Rectal smooth muscle tissue (tissue), 1 donor: Measurements from ENCODE around the gene ADAD2.
"Not testable (repeated sequence)": the region's sequence is repeated elsewhere in the genome, so short reads cannot be mapped to it uniquely, and the experiment has no call there.

Experiments used
- H3K27ac ChIP-seq: one replicate; pipeline ENCODE4 v1.7.0; 2013; ENCODE audit warnings: low read depth, low read length, inconsistent platforms
- H3K27me3 ChIP-seq: one replicate; pipeline ENCODE4 v1.7.0; 2013; ENCODE audit warnings: low read length; ENCODE audit not compliant: control insufficient read depth, insufficient read depth
- H3K36me3 ChIP-seq: one replicate; pipeline ENCODE4 v1.7.0; 2013; ENCODE audit warnings: low read length; ENCODE audit not compliant: control insufficient read depth, insufficient read depth
- H3K4me1 ChIP-seq: one replicate; pipeline ENCODE4 v1.7.0; 2013; ENCODE audit warnings: low read length; ENCODE audit not compliant: control insufficient read depth, insufficient read depth
- H3K4me3 ChIP-seq: one replicate; pipeline ENCODE4 v1.7.0; 2013; ENCODE audit warnings: low read length
- H3K9ac ChIP-seq: one replicate; pipeline ENCODE4 v1.7.0; 2013; ENCODE audit warnings: low read length

Gene ADAD2

DNA sequence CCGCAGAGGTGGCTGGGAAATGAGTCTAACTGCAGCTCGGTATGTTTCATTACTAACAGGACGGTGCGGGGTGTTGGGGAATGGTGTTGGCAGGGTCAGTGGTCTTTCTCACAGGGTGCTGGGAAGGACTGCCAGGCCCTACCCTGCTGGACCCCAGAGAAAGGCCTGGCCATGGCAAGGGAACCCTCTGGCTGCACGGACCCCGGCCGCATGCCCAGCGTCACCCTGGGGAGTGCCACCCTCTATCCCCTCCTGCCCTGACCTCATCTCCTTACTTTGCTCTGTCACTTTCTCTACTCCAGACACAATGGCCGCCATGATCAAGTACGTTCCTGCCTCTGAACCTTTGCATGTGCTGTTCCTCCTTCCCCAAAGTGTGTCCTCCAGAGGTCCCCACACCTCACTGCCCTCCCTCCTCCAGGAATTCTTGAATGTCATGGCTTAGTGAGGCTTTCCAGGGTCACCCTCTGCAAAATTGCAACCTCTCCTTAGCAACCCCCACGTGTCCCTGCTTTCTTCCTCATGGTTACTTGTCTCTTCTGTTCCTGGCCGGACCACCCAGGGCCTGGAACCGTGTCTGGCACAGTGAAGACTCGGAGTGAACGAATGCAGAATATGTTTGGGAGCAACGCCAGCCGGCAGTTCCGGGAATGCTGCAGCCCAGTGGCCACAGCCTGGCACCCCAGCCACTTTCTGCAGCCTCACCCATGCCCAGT lies 15.2 kb downstream of the ADAD2 start:
- Histone ChIP-seq H3K27me3 (no peaks in the 10 kb centered on the region), H3K4me1 (no peaks in the 10 kb centered on the region), H3K4me3 (no peak overlapping the region), H3K27ac (no peak overlapping the region), H3K9ac (no peak overlapping the region), H3K36me3 (no peaks in the 10 kb centered on the region)

DNA sequence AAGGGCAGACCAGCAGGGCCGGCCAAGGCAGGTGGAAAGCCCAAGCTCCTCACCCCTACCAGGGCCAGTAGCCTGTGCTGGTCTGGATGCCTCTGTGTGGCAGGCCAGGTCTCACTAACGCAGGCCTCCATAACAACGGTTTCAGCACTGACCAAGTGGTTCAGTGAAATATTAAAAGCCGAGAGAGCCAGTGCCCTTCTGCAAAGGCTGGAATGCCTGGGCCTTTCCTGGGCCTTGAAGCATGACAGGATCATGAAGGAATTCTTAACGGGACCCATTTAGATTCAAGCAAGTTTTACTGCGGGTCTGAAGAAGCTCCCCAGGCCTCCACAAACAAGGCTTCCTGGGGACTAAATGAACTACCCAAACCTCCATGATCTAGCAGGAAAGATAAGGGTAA lies 16.3 kb downstream of the ADAD2 start:
- Histone ChIP-seq H3K4me1 (no peaks in the 10 kb centered on the region), H3K27ac (no peak overlapping the region), H3K4me3 (no peak overlapping the region), H3K36me3 (no peaks in the 10 kb centered on the region), H3K9ac (no peak overlapping the region), H3K27me3 (no peaks in the 10 kb centered on the region)

- Histone ChIP-seq H3K9ac (no peak overlapping the region), H3K36me3 (no peaks in the 10 kb centered on the region), H3K4me1 (no peaks in the 10 kb centered on the region), H3K27me3 (no peaks in the 10 kb centered on the region), H3K4me3 (no peak overlapping the region), H3K27ac (no peak overlapping the region)
Observed at GRCh38 chr16:84207879-84208278, 16.9 kb downstream of the ADAD2 start.

- Histone ChIP-seq H3K4me1 (no peaks in the 10 kb centered on the region), H3K9ac (no peak overlapping the region), H3K36me3 (no peaks in the 10 kb centered on the region), H3K27ac (no peak overlapping the region), H3K27me3 (no peaks in the 10 kb centered on the region), H3K4me3 (no peak overlapping the region)
Observed at GRCh38 chr16:84209989-84210388, 19.0 kb downstream of the ADAD2 start.

DNA sequence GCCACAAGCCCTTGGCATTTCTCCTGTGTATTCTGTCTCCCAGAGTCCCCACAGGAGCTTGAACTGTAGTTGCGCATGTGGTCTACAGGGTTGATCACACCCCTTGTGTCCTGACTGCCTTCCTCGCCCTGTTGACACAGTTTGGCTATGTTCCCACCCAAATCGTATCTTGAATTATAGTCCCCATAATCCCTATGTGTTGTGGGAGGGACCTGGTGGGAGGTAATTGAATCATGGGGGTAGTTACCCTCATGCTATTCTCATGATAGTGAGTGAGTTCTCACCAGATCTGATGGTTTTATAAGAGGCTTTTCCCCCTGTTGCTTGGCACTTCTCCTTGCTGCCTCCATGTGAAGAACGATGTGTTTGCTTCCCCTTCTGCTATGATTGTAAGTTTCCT lies 21.2 kb downstream of the ADAD2 start:
- Histone ChIP-seq H3K27me3 (no peaks in the 10 kb centered on the region), H3K27ac (no peak overlapping the region), H3K9ac (no peak overlapping the region), H3K36me3 (no peaks in the 10 kb centered on the region), H3K4me1 (no peaks in the 10 kb centered on the region), H3K4me3 (no peak overlapping the region)

DNA sequence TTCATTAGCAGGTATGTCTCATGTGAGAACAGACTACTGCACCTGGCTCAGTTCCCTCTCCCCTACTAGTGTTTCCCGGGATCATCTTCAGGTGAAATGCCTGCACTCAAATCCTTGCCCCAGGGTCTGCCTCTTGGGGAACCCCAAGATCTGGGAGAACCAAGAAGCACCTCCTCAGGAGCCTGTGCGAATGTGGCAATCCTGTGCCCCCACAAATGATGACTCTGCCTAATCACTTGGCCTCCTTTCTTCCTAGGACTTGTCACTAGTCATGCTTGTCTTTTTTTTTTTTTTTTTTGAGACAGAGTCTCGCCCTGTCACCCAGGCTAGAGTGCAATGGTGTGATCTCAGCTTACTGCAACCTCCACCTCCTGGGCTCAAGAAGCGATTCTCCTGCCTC lies 21.7 kb downstream of the ADAD2 start:
- Histone ChIP-seq H3K27ac (no peak overlapping the region), H3K27me3 (no peaks in the 10 kb centered on the region), H3K9ac (no peak overlapping the region), H3K36me3 (no peaks in the 10 kb centered on the region), H3K4me1 (no peaks in the 10 kb centered on the region), H3K4me3 (no peak overlapping the region)

GRCh38 chr16:84214451-84215066 lies 23.6 kb downstream of the ADAD2 start:
- H3K9ac ChIP-seq, result no peak overlapping the region
- no peaks in the 10 kb centered on the region for H3K4me1 ChIP-seq
- H3K27me3 ChIP-seq, result no peaks in the 10 kb centered on the region
- H3K36me3 ChIP-seq, result no peaks in the 10 kb centered on the region
- no peak overlapping the region for H3K4me3 ChIP-seq
- H3K27ac ChIP-seq, result no peak overlapping the region

DNA sequence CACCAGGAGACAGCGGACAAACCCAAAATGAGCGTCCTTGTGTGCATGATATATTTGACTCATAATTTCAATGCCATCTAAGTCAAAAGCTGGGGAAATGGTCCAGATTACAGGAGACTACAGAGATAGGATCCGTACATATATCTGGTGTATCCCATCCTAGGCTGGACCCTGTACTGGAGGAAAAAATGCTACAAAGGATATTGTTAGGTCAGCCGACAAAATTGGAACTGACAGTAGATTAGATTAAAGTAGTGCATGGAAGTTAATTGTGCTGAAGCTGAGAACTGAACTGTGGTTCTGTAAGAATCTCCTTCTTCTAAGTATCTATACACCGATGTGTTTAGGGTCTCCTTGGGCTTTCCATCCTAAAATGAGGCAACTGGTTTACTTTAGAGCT lies 24.6 kb downstream of the ADAD2 start:
- H3K27me3 ChIP-seq, result no peaks in the 10 kb centered on the region
- H3K4me3 ChIP-seq, result no peak overlapping the region
- H3K27ac ChIP-seq, result no peak overlapping the region
- H3K4me1 ChIP-seq, result no peaks in the 10 kb centered on the region
- no peak overlapping the region for H3K9ac ChIP-seq
- H3K36me3 ChIP-seq, result no peaks in the 10 kb centered on the region

DNA sequence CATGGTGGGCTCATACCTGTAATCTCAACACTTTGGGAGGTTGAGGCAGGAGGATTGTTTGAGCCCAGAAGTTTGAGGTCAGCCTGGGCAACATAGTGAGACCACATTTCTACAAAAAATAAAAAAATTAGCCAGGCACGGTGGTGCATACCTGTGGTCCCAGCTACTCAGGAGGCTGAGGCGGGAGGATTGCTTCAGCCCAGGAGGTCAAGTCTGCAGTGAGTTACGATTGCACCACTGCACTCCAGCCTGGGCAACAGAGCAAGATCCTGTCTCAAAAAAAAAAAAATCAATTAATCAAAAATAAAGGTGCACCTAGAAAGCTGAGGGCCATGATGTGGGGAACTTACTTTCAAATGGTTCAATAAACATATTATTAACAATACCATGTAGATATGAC lies 25.2 kb downstream of the ADAD2 start:
- H3K27me3 ChIP-seq, H3K4me1 ChIP-seq, H3K36me3 ChIP-seq, H3K4me3 ChIP-seq, H3K27ac ChIP-seq, H3K9ac ChIP-seq: not testable (repeated sequence)

GRCh38 chr16:84218176-84218823 lies 27.3 kb downstream of the ADAD2 start:
- Histone ChIP-seq H3K4me3 (no peak overlapping the region), H3K36me3 (no peaks in the 10 kb centered on the region), H3K27me3 (no peaks in the 10 kb centered on the region), H3K4me1 (no peaks in the 10 kb centered on the region), H3K9ac (no peak overlapping the region), H3K27ac (no peak overlapping the region)

DNA sequence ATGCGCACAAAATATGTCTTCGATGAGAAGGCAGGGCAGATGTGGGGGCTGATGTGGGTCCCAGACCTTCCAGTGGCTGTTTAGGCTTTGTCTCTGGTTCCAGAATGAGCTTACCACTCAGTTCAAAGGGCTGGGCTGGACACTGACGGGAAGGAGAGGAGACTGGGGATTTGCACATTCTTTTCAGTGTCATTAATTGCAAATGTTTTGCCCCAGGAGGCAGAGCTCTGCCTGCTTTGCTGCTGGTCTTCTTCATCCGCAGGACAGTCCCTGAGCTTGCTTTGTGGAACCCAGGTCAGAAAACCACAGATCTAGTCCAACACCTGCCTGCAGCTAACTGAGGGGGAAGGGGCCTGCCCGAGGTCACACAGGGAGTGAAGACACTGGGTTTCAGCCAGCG lies 28.0 kb downstream of the ADAD2 start:
- Histone ChIP-seq H3K4me3 (no peak overlapping the region), H3K9ac (no peak overlapping the region), H3K4me1 (no peaks in the 10 kb centered on the region), H3K36me3 (no peaks in the 10 kb centered on the region), H3K27ac (no peak overlapping the region), H3K27me3 (no peaks in the 10 kb centered on the region)

DNA sequence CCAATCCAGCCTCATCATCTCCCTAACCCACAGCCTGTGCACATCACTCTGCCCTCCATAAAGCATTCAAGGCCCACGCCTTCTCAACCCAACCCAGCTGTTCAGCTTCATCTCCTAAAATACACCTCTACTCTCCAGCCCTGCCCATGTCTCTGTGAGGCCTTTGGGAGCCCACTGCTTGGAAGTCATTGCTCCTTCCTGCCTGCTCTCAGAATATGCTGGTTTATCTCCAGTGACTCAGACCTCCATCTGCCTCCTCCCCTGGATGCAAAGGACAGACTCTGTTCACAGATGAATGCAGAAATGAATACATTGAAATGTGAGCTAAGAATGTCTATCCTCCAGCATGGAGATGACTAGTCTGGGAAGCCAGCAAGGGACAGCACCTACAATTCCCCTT lies 29.9 kb downstream of the ADAD2 start:
- Histone ChIP-seq H3K36me3 (no peaks in the 10 kb centered on the region), H3K27ac (no peak overlapping the region), H3K4me1 (no peaks in the 10 kb centered on the region), H3K4me3 (no peak overlapping the region), H3K27me3 (no peaks in the 10 kb centered on the region), H3K9ac (no peak overlapping the region)

- no peaks in the 10 kb centered on the region for H3K36me3 ChIP-seq
- H3K4me1 ChIP-seq, result peaks cover 2% of the 10 kb centered on the region
- no peaks in the 10 kb centered on the region for H3K27me3 ChIP-seq
- no peak overlapping the region for H3K27ac ChIP-seq
- H3K4me3 ChIP-seq, result no peak overlapping the region
- H3K9ac ChIP-seq, result no peak overlapping the region
Observed at GRCh38 chr16:84223456-84223855, 32.5 kb downstream of the ADAD2 start.
